GM23338 (cell line): Measurements from ENCODE around the gene ABCA4. TPM values are rescaled to one million over a fixed set of nuclear protein-coding genes. Genes with fewer than 3 reads are reported as not detected.

Experiments used
- ATAC-seq: fragments of 200-7000 bp; cut with Tn5 transposase; 3 replicates; pipeline ENCODE4 v1.9.1; 2020
- DNase-seq: peaks from one replicate; pipeline ENCODE4 v3.0.0-alpha.2; 2015; ENCODE audit warnings: low spot score
- H2AFZ ChIP-seq: fragments of 200-600 bp; sonication (generic); 2 replicates; pipeline ENCODE4 v1.8.0; 2016; ENCODE audit warnings: antibody characterized with exemption, mild to moderate bottlenecking, moderate library complexity
- H3F3A ChIP-seq: fragments of 200-600 bp; sonication (generic); replicated peaks from 2 replicates; pipeline ENCODE4 v1.8.0; 2017; ENCODE audit warnings: antibody characterized with exemption, mixed run types, low read depth
- H3K27ac ChIP-seq: fragments of 200-600 bp; sonication (generic); 2 replicates; pipeline ENCODE4 v1.6.1; 2016; ENCODE audit warnings: low read depth
- H3K27me3 ChIP-seq: fragments of 200-600 bp; sonication (generic); 2 replicates; pipeline ENCODE4 v1.8.0; 2016; ENCODE audit warnings: mild to moderate bottlenecking, mixed run types, moderate library complexity; ENCODE audit not compliant: insufficient read depth
- H3K36me3 ChIP-seq: fragments of 200-600 bp; sonication (generic); 2 replicates; pipeline ENCODE4 v1.8.0; 2016; ENCODE audit warnings: mild to moderate bottlenecking; ENCODE audit not compliant: insufficient read depth
- H3K4me1 ChIP-seq: fragments of 200-600 bp; sonication (generic); 2 replicates; pipeline ENCODE4 v1.8.0; 2016; ENCODE audit warnings: mild to moderate bottlenecking, moderate library complexity; ENCODE audit not compliant: insufficient read depth
- H3K4me2 ChIP-seq: fragments of 200-600 bp; sonication (generic); 2 replicates; pipeline ENCODE4 v1.7.1; 2017; ENCODE audit warnings: mixed run types
- H3K4me3 ChIP-seq: fragments of 200-600 bp; sonication (generic); 2 replicates; pipeline ENCODE4 v1.6.1; 2016; ENCODE audit warnings: mixed run types
- H3K79me2 ChIP-seq: fragments of 200-600 bp; sonication (generic); replicated peaks from 2 replicates; pipeline ENCODE4 v1.8.0; 2017; ENCODE audit warnings: mild to moderate bottlenecking; ENCODE audit not compliant: insufficient read depth
- H3K9me2 ChIP-seq: fragments of 200-600 bp; sonication (generic); 2 replicates; pipeline ENCODE4 v1.8.0; 2017; ENCODE audit not compliant: insufficient read depth
- H4K20me1 ChIP-seq: fragments of 200-600 bp; sonication (generic); replicated peaks from 2 replicates; pipeline ENCODE4 v1.8.0; 2017; ENCODE audit warnings: mild to moderate bottlenecking; ENCODE audit not compliant: insufficient read depth
- H3K27ac Mint-ChIP-seq: 2 replicates; pipeline ENCODE4 v1.8.0; 2020; ENCODE audit warnings: inconsistent platforms, mild to moderate bottlenecking, moderate library complexity, mixed read lengths
- H3K27me3 Mint-ChIP-seq: 3 replicates; pipeline ENCODE4 v1.8.0; 2022; ENCODE audit warnings: low read depth, mild to moderate bottlenecking, moderate library complexity, mixed read lengths, inconsistent platforms; ENCODE audit not compliant: insufficient read depth, poor library complexity
- H3K36me3 Mint-ChIP-seq: 3 replicates; pipeline ENCODE4 v1.8.0; 2021; ENCODE audit warnings: low read depth, mild to moderate bottlenecking, inconsistent platforms, moderate library complexity, mixed read lengths
- H3K4me1 Mint-ChIP-seq: 3 replicates; pipeline ENCODE4 v1.8.0; 2020; ENCODE audit warnings: mild to moderate bottlenecking, inconsistent platforms, mixed read lengths
- H3K4me3 Mint-ChIP-seq: 3 replicates; pipeline ENCODE4 v1.8.0; 2021; ENCODE audit warnings: moderate library complexity, mild to moderate bottlenecking, inconsistent platforms, mixed read lengths
- H3K9me3 Mint-ChIP-seq: 3 replicates; pipeline ENCODE4 v1.8.0; 2020; ENCODE audit warnings: moderate library complexity, mild to moderate bottlenecking, inconsistent platforms, mixed read lengths
- CREB1 ChIP-seq: fragments of 250-450 bp; sonication (Bioruptor Pico); IDR thresholded peaks from 2 replicates; pipeline ENCODE4 v1.5.0; 2020; ENCODE audit warnings: low read depth, mild to moderate bottlenecking, moderate library complexity
- CTCF ChIP-seq, 2 experiments: fragments of 200-600 bp in 1 of 2; sonication (generic) in 1 of 2; conservative IDR thresholded peaks; 2 replicates each; pipeline versions ENCODE4 v1.5.1 to v1.6.1; 2016 to 2017; ENCODE audit warnings: antibody characterized with exemption in 2 of 2, low read depth in 2 of 2, mild to moderate bottlenecking in 2 of 2, moderate library complexity in 1 of 2
- ETS1 ChIP-seq: IDR thresholded peaks from 2 replicates; pipeline ENCODE4 v1.6.1; 2016; ENCODE audit warnings: antibody characterized with exemption
- EZH2 ChIP-seq: fragments of 200-600 bp; sonication (generic); IDR thresholded peaks from one replicate; pipeline ENCODE4 v1.8.0; 2017; ENCODE audit warnings: antibody characterized with exemption, mild to moderate bottlenecking, low read depth; ENCODE audit not compliant: unreplicated experiment
- EZH2phosphoT487 ChIP-seq: fragments of 200-600 bp; sonication (generic); IDR thresholded peaks from one replicate; pipeline ENCODE4 v1.8.1; 2018; ENCODE audit warnings: antibody characterized with exemption; ENCODE audit not compliant: unreplicated experiment
- NANOG ChIP-seq: IDR thresholded peaks from 2 replicates; pipeline ENCODE4 v1.6.1; 2016; ENCODE audit warnings: antibody characterized with exemption, borderline replicate concordance
- POLR2AphosphoS5 ChIP-seq: IDR thresholded peaks from 2 replicates; pipeline ENCODE4 v1.6.1; 2016; ENCODE audit warnings: antibody characterized with exemption, low read depth
- ZNF114 ChIP-seq: fragments of 250-450 bp; sonication (Bioruptor Pico); IDR thresholded peaks from 2 replicates; pipeline ENCODE4 v1.5.0; 2020; ENCODE audit warnings: mild to moderate bottlenecking, moderate library complexity
- ZNF331 ChIP-seq: fragments of 250-450 bp; sonication (Bioruptor Pico); IDR thresholded peaks from 2 replicates; pipeline ENCODE4 v1.5.0; 2020; ENCODE audit warnings: low read depth, mild to moderate bottlenecking, moderate library complexity
- polyA plus RNA-seq: library from polyadenylated mRNA; unstranded; fragments of >200 nt; fragmentation: Nextera tagmentation; extraction: Ambion mirVana; gene quantifications from 2 replicates; pipeline ENCODE4 v1.2.1, GENCODE V29; 2016
- total RNA-seq: library from RNA; depleted of rRNA; stranded (reverse); fragments of >200 nt; shearing (Covaris generic); gene quantifications from 2 replicates; pipeline ENCODE4 v1.2.3, GENCODE V29; 2014
- TF ChIP-seq, protein P1 (sequence below): IDR thresholded peaks from one replicate; pipeline ENCODE4 v1.6.1; 2018; ENCODE audit warnings: antibody characterized with exemption; ENCODE audit not compliant: unreplicated experiment

ABCA4 gene
- total and polyA plus RNA-seq, 2 experiments from 2014 or later: not detected

GRCh38 chr1:93992190-93992589, 128.8 kb downstream of the ABCA4 start (continued):
- TF ChIP-seq, protein P1, sequence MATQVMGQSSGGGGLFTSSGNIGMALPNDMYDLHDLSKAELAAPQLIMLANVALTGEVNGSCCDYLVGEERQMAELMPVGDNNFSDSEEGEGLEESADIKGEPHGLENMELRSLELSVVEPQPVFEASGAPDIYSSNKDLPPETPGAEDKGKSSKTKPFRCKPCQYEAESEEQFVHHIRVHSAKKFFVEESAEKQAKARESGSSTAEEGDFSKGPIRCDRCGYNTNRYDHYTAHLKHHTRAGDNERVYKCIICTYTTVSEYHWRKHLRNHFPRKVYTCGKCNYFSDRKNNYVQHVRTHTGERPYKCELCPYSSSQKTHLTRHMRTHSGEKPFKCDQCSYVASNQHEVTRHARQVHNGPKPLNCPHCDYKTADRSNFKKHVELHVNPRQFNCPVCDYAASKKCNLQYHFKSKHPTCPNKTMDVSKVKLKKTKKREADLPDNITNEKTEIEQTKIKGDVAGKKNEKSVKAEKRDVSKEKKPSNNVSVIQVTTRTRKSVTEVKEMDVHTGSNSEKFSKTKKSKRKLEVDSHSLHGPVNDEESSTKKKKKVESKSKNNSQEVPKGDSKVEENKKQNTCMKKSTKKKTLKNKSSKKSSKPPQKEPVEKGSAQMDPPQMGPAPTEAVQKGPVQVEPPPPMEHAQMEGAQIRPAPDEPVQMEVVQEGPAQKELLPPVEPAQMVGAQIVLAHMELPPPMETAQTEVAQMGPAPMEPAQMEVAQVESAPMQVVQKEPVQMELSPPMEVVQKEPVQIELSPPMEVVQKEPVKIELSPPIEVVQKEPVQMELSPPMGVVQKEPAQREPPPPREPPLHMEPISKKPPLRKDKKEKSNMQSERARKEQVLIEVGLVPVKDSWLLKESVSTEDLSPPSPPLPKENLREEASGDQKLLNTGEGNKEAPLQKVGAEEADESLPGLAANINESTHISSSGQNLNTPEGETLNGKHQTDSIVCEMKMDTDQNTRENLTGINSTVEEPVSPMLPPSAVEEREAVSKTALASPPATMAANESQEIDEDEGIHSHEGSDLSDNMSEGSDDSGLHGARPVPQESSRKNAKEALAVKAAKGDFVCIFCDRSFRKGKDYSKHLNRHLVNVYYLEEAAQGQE: no peak
- TF ChIP-seq NANOG (no peak), ETS1 (no peak), CTCF (conservative IDR thresholded peaks at IDR 0.05; ENCODE audit: low read depth in 2 of 2) (no peak), CREB1 (no peak), ZNF331 (no peak), EZH2phosphoT487 (no peak), EZH2 (no peak)

DNA sequence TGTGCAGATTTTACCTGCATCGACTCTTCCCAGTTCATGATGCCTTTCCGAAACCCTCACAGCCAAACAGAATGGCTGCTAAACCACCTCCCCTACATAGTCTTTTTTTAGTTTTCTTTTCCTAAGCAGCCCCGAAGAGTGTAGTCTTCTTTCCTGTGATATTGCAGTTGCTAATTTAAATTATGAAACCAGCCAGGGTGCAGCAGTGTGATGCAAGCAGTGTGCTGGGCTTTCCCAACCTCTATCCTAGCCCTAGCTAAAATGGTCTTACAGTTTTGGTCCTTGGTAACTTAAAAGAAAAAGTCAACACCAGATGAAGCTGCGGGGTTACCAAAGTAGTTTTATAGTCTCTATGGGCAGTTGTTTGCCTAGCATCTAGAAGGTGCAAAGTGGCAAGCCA, 129.7 kb downstream of the ABCA4 start:
- Histone ChIP-seq H3K27ac (no peak overlapping the region), H3K4me1 (0 out of 2 replicates have a peak, but pooled peaks cover 2% of the 10 kb centered on the region), H3K79me2 (no peaks in the 10 kb centered on the region), H4K20me1 (no peaks in the 10 kb centered on the region), H3K9me2 (no peaks in the 10 kb centered on the region), H3K36me3 (no peaks in the 10 kb centered on the region), H3K27me3 (no peaks in the 10 kb centered on the region), H3K4me2 (no peak overlapping the region), H3K4me3 (no peak overlapping the region), H3F3A (no peaks in the 10 kb centered on the region), H2AFZ (no peak overlapping the region)
- ATAC-seq: no peak
- Mint-ChIP-seq H3K4me3 (no peak overlapping the region), H3K36me3 (no peaks in the 10 kb centered on the region), H3K27ac (no peak overlapping the region), H3K4me1 (peaks cover 6% of the 10 kb centered on the region; the same call in 1 of the 3 replicates), H3K9me3 (no peaks in the 10 kb centered on the region), H3K27me3 (peaks cover 2% of the 10 kb centered on the region)
- no peak for DNase-seq
- TF ChIP-seq EZH2phosphoT487: no peak
- TF ChIP-seq ZNF331: no peak
- TF ChIP-seq EZH2: no peak
- no peak for TF ChIP-seq NANOG
- TF ChIP-seq, protein P1: no peak
- TF ChIP-seq ZNF114: no peak
- no peak for TF ChIP-seq POLR2AphosphoS5
- no peak for TF ChIP-seq CREB1
